Renal cortex interstitium (tissue), 11 donors: ENCODE measurements around the gene STEEP1. TPM values are rescaled to one million over a fixed set of nuclear protein-coding genes. Genes with fewer than 3 reads are reported as not detected.
"Not testable (repeated sequence)": the region's sequence is repeated elsewhere in the genome, so short reads cannot be mapped to it uniquely, and the experiment has no call there.

ENCODE experiments used
- DNase-seq, 11 donors: peaks; one replicate each; pipeline ENCODE4 v3.0.0-alpha.2; 2013; ENCODE audit warnings: low read depth in 9 of 11, low spot score in 4 of 11; ENCODE audit errors: extremely low read depth in 1 of 11
- polyA plus RNA-seq, 3 donors: library from polyadenylated mRNA; unstranded; fragments of 120-200 nt; gene quantifications; one replicate each; pipeline ENCODE4 v1.2.1, GENCODE V29; 2013; ENCODE audit not compliant: insufficient read length in 3 of 3

The STEEP1 gene
- polyA plus RNA-seq, 3 donors, result 31.0 to 33.7 (median 32.3) TPM

DNA sequence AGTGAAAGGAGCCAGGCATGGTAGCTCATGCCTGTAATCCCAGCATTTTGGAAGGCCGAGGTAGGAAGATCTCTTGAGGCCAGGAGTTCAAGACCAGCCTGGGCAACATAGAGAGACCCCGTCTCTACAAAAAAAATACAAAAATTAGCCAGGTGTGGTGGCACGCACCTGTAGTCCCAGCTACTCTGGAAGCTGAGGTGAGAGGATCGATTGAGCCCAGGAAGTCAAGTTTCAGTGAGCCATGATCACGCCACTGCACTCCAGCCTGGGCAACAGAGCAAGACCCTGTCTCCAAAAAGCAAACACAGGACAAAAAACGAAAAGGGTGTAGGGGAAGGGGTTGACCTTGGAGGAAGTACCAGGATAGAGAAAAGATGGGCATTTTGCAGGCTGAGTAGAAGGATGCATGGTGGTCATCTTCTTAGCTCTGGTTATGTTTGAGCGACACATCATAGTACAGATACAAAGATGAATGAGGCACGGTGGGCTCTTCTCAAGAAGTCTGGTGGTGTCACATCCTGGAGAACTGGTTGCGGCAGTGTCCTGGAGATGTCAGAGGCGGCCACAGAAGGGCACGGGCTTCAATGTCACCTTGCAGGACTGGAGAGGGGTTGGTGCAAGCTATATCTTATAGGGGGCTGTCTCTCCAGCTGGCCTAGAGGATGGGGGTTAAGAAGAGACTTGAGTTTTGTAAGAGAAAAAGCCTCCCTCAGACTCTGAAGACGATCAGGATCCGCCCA is 65.0 kb downstream of the STEEP1 start:
- DNase-seq, result no peak

DNA sequence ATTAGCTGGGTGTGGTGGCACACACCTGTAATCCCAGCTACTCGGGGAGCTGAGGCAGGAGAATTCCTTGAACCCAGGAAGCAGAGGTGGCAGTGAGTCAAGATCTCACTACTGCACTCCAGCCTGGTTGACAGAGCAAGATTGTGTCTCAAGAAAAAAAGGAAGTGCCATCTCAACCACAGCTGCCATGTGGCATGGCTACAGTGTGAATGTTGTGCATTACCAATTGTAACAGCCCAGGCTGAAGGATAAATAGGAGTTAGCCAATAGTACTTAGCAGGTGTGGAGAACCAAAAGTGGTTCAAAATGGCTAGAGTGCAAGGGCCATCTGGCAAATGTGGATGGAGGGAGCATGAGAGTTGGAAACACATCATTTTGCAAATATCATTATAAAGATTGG is 68.0 kb downstream of the STEEP1 start:
- DNase-seq, result no peak

DNA sequence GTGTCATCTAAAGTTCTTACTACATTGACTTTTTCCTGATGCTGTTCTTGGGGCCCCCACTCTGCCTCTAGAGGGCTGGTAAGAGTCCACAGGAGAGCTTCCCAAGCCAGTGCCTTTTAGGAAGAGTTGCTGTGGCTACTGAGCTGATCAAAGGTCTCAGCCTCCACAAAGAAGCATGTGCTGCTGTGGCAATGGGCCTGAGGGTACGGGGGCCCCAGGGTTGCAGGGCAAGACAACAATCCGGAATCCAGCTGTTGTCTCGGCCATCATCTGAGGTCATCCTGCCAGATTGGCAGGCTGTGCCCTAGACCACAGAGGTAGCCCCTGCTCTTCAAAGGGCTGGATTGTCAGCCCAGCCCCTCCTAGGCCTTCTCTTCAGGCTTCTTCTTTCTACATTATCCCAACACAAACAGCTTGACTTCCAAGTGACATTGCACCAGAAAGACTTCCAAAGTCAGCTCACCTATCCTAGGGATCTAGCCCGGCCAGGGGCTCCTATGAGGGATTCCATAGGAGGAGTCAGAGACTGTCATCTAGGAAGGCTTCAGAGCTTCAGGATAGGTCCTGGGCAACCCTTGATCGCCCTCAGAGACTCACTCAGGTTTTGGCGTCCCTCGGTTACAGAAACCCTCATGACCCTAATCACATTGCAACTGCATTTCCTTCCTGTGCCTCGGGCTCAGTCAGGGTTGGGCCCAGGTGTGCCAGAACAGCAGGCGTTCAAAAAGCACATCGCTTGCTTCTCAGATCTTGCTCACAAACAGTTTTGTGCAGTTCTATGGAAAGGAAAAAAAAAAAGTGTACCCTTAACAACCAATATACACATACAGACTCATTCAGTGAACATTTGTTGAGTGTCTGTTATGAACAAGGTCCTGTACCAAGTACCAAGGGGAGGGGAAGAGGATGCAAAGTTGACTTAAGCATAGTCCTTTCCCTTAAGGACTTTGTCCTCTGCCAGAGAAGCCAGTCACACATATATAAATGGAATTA is 69.2 kb downstream of the STEEP1 start:
- DNase-seq, result no peak

DNA sequence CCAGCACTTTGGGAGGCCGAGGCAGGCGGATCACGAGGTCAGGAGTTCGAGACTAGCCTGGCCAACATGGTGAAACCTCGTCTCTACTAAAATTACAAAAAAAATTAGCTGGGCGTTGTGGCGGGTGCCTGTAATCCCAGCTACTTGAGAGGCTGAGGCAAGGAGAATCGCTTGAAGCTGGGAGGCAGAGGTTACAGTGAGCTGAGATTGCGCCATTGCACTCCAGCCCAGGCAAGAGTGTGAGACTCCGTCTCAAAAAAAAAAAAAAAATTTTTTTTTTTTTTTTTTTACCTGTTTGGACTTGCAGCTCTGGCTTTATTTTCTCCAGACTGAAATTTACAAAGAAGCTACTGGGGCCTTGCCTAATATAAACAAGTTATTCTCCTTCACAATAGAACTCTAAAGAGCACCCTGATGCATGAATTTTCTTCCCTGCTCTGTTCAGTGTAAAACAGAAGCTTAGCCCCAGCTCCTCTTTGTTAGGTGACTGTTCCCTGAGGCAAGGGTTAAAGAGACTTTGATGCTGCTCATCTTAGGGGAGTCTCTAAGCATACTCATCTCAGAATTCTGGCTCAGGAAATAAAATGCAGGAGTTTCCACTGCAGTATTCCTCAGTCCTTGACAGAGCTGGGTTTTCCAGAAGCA is 71.2 kb downstream of the STEEP1 start:
- not testable (repeated sequence) for DNase-seq

DNA sequence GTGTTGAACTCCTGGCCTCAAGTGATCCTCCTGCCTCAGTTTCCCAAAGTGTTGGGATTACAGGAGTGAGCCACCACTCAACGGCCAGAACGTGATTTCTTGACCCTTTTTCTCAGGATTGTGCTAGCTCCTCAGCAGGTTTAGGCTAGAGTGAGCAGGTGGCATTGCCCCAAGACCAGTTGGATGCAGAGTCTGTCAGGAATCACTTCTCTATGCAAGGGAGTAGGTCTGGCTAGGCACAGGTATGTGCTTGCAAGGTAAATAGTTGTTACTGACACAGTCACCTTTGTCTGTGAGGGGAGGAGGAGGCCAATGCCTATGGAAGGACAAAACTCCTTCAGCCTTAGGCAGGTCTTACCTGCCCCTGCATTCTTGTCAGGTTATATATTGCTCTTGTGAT is 72.7 kb downstream of the STEEP1 start:
- no peak for DNase-seq

DNA sequence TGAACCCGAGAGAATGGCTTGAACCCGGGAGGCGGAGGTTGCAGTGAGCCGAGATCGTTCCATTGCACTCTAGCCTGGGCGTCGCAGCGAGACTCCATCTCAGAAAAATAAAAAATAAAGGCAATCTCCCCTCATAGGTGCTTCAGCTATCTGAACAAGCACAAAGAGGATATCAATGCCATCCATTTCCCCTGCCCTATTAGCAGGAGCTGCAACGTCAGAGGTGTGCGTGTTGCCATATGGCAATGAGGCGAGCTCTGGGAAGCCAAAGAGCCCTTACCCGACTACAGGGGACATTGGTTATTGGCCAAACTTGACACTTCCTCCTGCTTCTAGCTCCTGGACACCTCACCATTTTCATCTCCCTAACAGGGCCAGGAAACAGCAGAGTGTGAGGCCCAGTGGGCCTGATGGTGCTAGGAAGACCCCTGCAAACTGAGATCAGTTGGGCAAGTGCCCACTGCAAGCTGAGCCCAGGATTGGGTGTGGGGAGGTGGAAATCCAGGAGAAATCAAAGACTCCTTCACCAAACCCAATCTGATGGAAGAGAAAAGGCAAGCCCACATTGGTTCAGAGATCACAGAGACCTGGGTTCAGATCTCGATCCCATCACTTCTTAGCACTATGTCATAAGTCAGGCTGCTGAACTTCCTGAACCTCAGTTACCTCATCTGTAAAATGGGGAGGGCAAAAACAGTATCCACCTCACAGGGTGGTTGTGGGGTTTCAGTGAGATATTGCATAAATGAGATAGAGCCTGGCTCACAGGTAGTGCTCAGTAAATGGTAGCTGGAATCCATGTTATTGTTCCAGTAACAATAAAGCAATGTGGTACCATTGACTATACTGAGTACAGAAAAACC is 75.8 kb downstream of the STEEP1 start:
- DNase-seq, result no peak

DNA sequence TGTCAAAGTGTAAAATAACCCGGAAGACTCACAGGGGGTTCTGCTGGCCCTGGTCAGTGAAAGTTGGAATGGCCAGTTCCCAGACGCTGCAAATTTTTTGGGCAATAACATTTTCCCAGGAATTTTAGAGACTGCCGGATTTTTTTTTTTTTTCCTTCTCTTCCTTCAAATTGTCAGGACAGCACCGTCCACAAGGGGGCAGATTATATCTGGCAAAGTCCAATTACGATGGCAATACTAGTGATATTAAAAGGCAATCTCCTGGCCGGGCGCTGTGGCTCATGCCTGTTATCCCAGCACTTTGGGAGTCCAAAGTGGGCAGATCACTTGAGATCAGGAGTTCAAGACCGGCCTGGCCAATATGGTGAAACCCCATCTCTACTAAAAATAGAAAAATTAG is 76.5 kb downstream of the STEEP1 start:
- peak in 2 of 11 donors; percentile 23 to 26 for DNase-seq

Other genes with a start within 250 kb of the STEEP1 start
- gene SLC25A43, start 166.1 kb downstream of the STEEP1 start, polyA plus RNA-seq, result 1 to 10 TPM; 6.0 to 7.1 (median 6.5) TPM
- 100 to 1,000 TPM; 308 to 334 (median 328) TPM for gene SLC25A5, start 97.0 kb downstream of the STEEP1 start, polyA plus RNA-seq
- gene UBE2A, start 9.2 kb upstream of the STEEP1 start, polyA plus RNA-seq, result 10 to 100 TPM; 83.2 to 97.7 (median 90.2) TPM
- gene NKRF, start 41.0 kb upstream of the STEEP1 start, polyA plus RNA-seq, result 10 to 100 TPM; 13.3 to 18.4 (median 15.1) TPM
- gene SEPTIN6, start 127.8 kb upstream of the STEEP1 start, polyA plus RNA-seq, result 10 to 100 TPM; 66.6 to 69.9 (median 69.8) TPM
- gene SOWAHD, start 193.2 kb upstream of the STEEP1 start, polyA plus RNA-seq, result under 1 TPM; 0.45 to 0.82 (median 0.70) TPM
- gene RPL39, start 226.2 kb upstream of the STEEP1 start, polyA plus RNA-seq, result 1,000 to 10,000 TPM; 1,870 to 2,660 (median 2,378) TPM